Endothelial cell of umbilical vein (primary cell): ENCODE measurements around the gene LRP11. TPM values are rescaled to one million over a fixed set of nuclear protein-coding genes. Genes with fewer than 3 reads are reported as not detected.

Experiments
- BruUV-seq: library from RNA; stranded (reverse); fragments of 400-500 nt; replicated peaks from 2 replicates; lab custom pipeline; 2021; lab: Mats Ljungman, UMichigan
- CTCF ChIA-PET: fragments of 300-600, 350-600 bp; sonication (Branson Sonifier 250); formaldehyde crosslinking; loops from one replicate; lab custom pipeline; 2021; ENCODE audit warnings: antibody characterized with exemption, inconsistent platforms; lab: Charles Lee
- POLR2A ChIA-PET: fragments of 300-600, 350-600 bp; sonication (Branson Sonifier 250); formaldehyde crosslinking; loops from one replicate; lab custom pipeline; 2021; ENCODE audit warnings: antibody characterized with exemption, inconsistent platforms; lab: Charles Lee
- DNase-seq: peaks from one replicate; pipeline ENCODE4 v3.0.0-alpha.2; 2011; ENCODE audit warnings: low read depth, low spot score
- FAIRE-seq: peaks from 2 replicates; lab custom pipeline; 2011; peaks lifted over from hg19 to GRCh38; lab: Jason Lieb, UNC
- H2AFZ ChIP-seq: 2 replicates; pipeline ENCODE4 v1.6.0; 2012; ENCODE audit warnings: low read depth, low read length, control low read depth, inconsistent platforms
- H3K27ac ChIP-seq: 2 replicates; pipeline ENCODE4 v1.5.1; 2011; ENCODE audit warnings: low read depth, mild to moderate bottlenecking, control low read depth, low read length, moderate library complexity; ENCODE audit not compliant: insufficient read depth
- H3K27me3 ChIP-seq, 2 experiments: 2 replicates each; pipeline versions ENCODE4 v1.6.0 to v1.6.1; 2011; ENCODE audit warnings: low read length in 2 of 2, mixed read lengths in 1 of 2; ENCODE audit not compliant: control insufficient read depth in 2 of 2, insufficient read depth in 2 of 2
- H3K36me3 ChIP-seq, 2 experiments: 2 replicates in 1 of 2; 3 replicates in 1 of 2; pipeline ENCODE4 v1.5.1; 2011; ENCODE audit warnings: low read length in 2 of 2, mild to moderate bottlenecking in 1 of 2, moderate library complexity in 1 of 2; ENCODE audit not compliant: control insufficient read depth in 2 of 2, insufficient read depth in 2 of 2; ENCODE audit errors: extremely low read depth in 1 of 2
- H3K4me1 ChIP-seq: 3 replicates; pipeline ENCODE4 v1.5.1; 2011; ENCODE audit warnings: mild to moderate bottlenecking, low read length; ENCODE audit not compliant: control insufficient read depth, insufficient read depth; ENCODE audit errors: extremely low read depth
- H3K4me2 ChIP-seq: 2 replicates; pipeline ENCODE4 v1.6.1; 2011; ENCODE audit warnings: low read length, control low read depth, mixed read lengths; ENCODE audit not compliant: insufficient read depth
- H3K4me3 ChIP-seq, 3 experiments: fragments of 200-600 bp in 1 of 3; sonication (generic), shearing (Covaris generic) in 1 of 3; replicated peaks in 1 of 3; 2 replicates each; pipeline ENCODE4 v1.5.1; 2011 to 2016; ENCODE audit warnings: control low read depth in 3 of 3, low read length in 3 of 3, mild to moderate bottlenecking in 2 of 3, inconsistent platforms in 1 of 3, low read depth in 1 of 3, moderate library complexity in 1 of 3; ENCODE audit not compliant: insufficient read depth in 1 of 3
- H3K79me2 ChIP-seq: 2 replicates; pipeline ENCODE4 v1.6.0; 2012; ENCODE audit warnings: low read length, inconsistent platforms; ENCODE audit not compliant: control insufficient read depth, insufficient read depth
- H3K9ac ChIP-seq: replicated peaks from 2 replicates; pipeline ENCODE3; 2011; ENCODE audit warnings: low read length, control low read depth; ENCODE audit not compliant: insufficient read depth; ENCODE audit errors: extremely low read depth
- H3K9me1 ChIP-seq: replicated peaks from 3 replicates; pipeline ENCODE4 v1.6.0; 2011; ENCODE audit warnings: mild to moderate bottlenecking, low read length; ENCODE audit not compliant: control insufficient read depth, insufficient read depth; ENCODE audit errors: extremely low read depth
- H3K9me3 ChIP-seq: replicated peaks from 2 replicates; pipeline ENCODE4 v1.5.1; 2012; ENCODE audit warnings: low read length, inconsistent platforms; ENCODE audit not compliant: control insufficient read depth, insufficient read depth
- H4K20me1 ChIP-seq: replicated peaks from 2 replicates; pipeline ENCODE3; 2011; ENCODE audit warnings: mild to moderate bottlenecking, low read length; ENCODE audit not compliant: control insufficient read depth, insufficient read depth; ENCODE audit errors: extremely low read depth
- CTCF ChIP-seq, 2 donors: IDR thresholded peaks; 1 replicate in 1 of 2; 2 replicates in 1 of 2; pipeline ENCODE4 v1.5.1; 2011; ENCODE audit warnings: low read length in 2 of 2, mild to moderate bottlenecking in 2 of 2, moderate library complexity in 2 of 2, control low read depth in 1 of 2, inconsistent platforms in 1 of 2, low read depth in 1 of 2; ENCODE audit not compliant: insufficient read depth in 1 of 2; ENCODE audit errors: extremely low read depth in 1 of 2
- EZH2 ChIP-seq: IDR thresholded peaks from 2 replicates; pipeline ENCODE4 v1.6.1; 2012; ENCODE audit warnings: borderline replicate concordance, low read depth, mild to moderate bottlenecking, moderate library complexity, low read length, inconsistent platforms; ENCODE audit not compliant: severe bottlenecking
- FOS ChIP-seq: IDR thresholded peaks from 2 replicates; pipeline ENCODE4 v1.6.1; 2011; ENCODE audit warnings: mild to moderate bottlenecking, low read length, moderate library complexity, borderline replicate concordance; ENCODE audit not compliant: insufficient read depth
- GATA2 ChIP-seq: IDR thresholded peaks from 2 replicates; pipeline ENCODE4 v1.7.0; 2011; ENCODE audit warnings: low read depth, mild to moderate bottlenecking, moderate library complexity, mixed read lengths, low read length; ENCODE audit not compliant: insufficient read length, insufficient read depth
- JUN ChIP-seq: IDR thresholded peaks from 2 replicates; pipeline ENCODE4 v1.6.1; 2011; ENCODE audit warnings: borderline replicate concordance, low read depth; ENCODE audit not compliant: insufficient read length, insufficient read depth
- MAX ChIP-seq: IDR thresholded peaks from 2 replicates; pipeline ENCODE4 v1.6.1; 2011; ENCODE audit not compliant: insufficient read depth, insufficient read length
- MYC ChIP-seq: IDR thresholded peaks from one replicate; pipeline ENCODE4 v1.6.1; 2011; ENCODE audit warnings: mild to moderate bottlenecking, low read depth, low read length
- POLR2A ChIP-seq: IDR thresholded peaks from 2 replicates; pipeline ENCODE4 v1.6.1; 2012; ENCODE audit warnings: low read depth, mild to moderate bottlenecking, control low read depth, low read length
- POLR2AphosphoS5 ChIP-seq: IDR thresholded peaks from 2 replicates; pipeline ENCODE4 v1.6.1; 2012; ENCODE audit warnings: low read depth, mild to moderate bottlenecking, control low read depth, low read length, moderate library complexity; ENCODE audit not compliant: insufficient read depth
- dilution Hi-C: fragments of 300-500 bp; cut with MboI; formaldehyde crosslinking; loops from one replicate; pipeline ENCODE4 v1.15.0; 2019; ENCODE audit warnings: low sequenced_read_pairs; ENCODE audit not compliant: extremely low pct_ligation_motif_present
- intact Hi-C: fragments of 100-400 bp; cut with micrococcal nuclease; formaldehyde crosslinking; loops from one replicate; pipeline ENCODE4 v1.10.0; 2022
- polyA plus RNA-seq, 4 experiments: library from polyadenylated mRNA; depleted of rRNA in 3 of 4; stranded (reverse) in 3 of 4; unstranded in 1 of 4; fragments of >200 nt; gene quantifications; 2 replicates each; pipeline versions ENCODE4 v1.2.1 to v1.2.3, GENCODE V29; 2011 to 2012; ENCODE audit warnings: missing spikeins in 1 of 4
- total RNA-seq: library from RNA; stranded (reverse); gene quantifications from 2 replicates; pipeline ENCODE4 v1.2.3, GENCODE V29; 2021

The LRP11 gene
- total and polyA plus RNA-seq, 2 donors (not counting 3 experiments of a cell fraction or from before 2014, with no cell fraction given), result 23.1 to 59.1 TPM

GRCh38 chr6:149859938-149860337, 4.2 kb downstream of the LRP11 start:
- POLR2A ChIA-PET, result interaction anchor here (0.6 kb wide), 1 partner anchor 17 kb away, joined by 3 read pairs; no protein-coding TSS in a partner anchor
- no TSS peak for BruUV-seq

GRCh38 chr6:149859368-149859767, 4.8 kb downstream of the LRP11 start:
- no peaks in the 10 kb centered on the region for H3K9me3 ChIP-seq
- no peak overlapping the region for H3K9ac ChIP-seq
- no peaks in the 10 kb centered on the region for H4K20me1 ChIP-seq
- H3K79me2 ChIP-seq, result peaks cover 40% of the 10 kb centered on the region
- no TSS peak for BruUV-seq
- no peak overlapping the region for H3K4me2 ChIP-seq
- H3K36me3 ChIP-seq, result no peaks in the 10 kb centered on the region
- peak; percentile 13 for DNase-seq
- H3K9me1 ChIP-seq, result no peaks in the 10 kb centered on the region
- ChIA-PET CTCF (interaction anchor here (3.2 kb wide), 1 partner anchor 19 kb away, joined by 10 read pairs; no protein-coding TSS in a partner anchor), POLR2A (interaction anchor here (0.6 kb wide), 1 partner anchor 16 kb away, joined by 3 read pairs; no protein-coding TSS in a partner anchor)
- FAIRE-seq, result peak; percentile 15
- no peaks in the 10 kb centered on the region for H3K27me3 ChIP-seq
- no peak overlapping the region for H3K27ac ChIP-seq
- intact Hi-C loops (loop anchor here (5.0 kb wide), 1 partner anchor 312 kb away; the partner anchor contains the start of gene PPIL4), dilution Hi-C loops (no loop called here)
- TF ChIP-seq FOS, result no peak
- TF ChIP-seq POLR2A, result no peak
- TF ChIP-seq JUN, result no peak
- TF ChIP-seq EZH2, result no peak
- TF ChIP-seq MAX, result no peak
- TF ChIP-seq MYC, result no peak
- TF ChIP-seq GATA2, result no peak
- no peak for TF ChIP-seq POLR2AphosphoS5
- TF ChIP-seq CTCF (IDR thresholded peaks at IDR 0.05; ENCODE audit: extremely low read depth in 1 of 2, insufficient read depth in 1 of 2, low read depth in 1 of 2, low read length in 2 of 2), result no peak
- peaks cover 67% of the 10 kb centered on the region for H3K4me1 ChIP-seq
- H3K4me3 ChIP-seq, result no peak overlapping the region
- H2AFZ ChIP-seq, result no peak overlapping the region

More at GRCh38 chr6:149859938-149860337, 4.2 kb downstream of the LRP11 start:
- H2AFZ ChIP-seq, result no peak overlapping the region
- no peaks in the 10 kb centered on the region for H4K20me1 ChIP-seq
- no peak overlapping the region for H3K4me2 ChIP-seq
- no peak for TF ChIP-seq MYC
- no peak for TF ChIP-seq JUN
- no peak for TF ChIP-seq EZH2
- no peak for TF ChIP-seq POLR2A
- no peak for TF ChIP-seq FOS
- TF ChIP-seq MAX, result no peak
- H3K36me3 ChIP-seq, result no peaks in the 10 kb centered on the region
- H3K9me1 ChIP-seq, result no peaks in the 10 kb centered on the region
- CTCF ChIA-PET, result interaction anchor here (3.2 kb wide), 1 partner anchor 19 kb away, joined by 10 read pairs; no protein-coding TSS in a partner anchor
- peaks cover 40% of the 10 kb centered on the region for H3K79me2 ChIP-seq
- FAIRE-seq, result no peak
- no peak overlapping the region for H3K9ac ChIP-seq
- no peak overlapping the region for H3K4me3 ChIP-seq
- intact Hi-C loops, result loop anchor here (5.0 kb wide), 1 partner anchor 313 kb away; the partner anchor contains the start of gene PPIL4
- no peak for DNase-seq
- dilution Hi-C loops, result no loop called here
- no peak overlapping the region for H3K27ac ChIP-seq
- H3K9me3 ChIP-seq, result no peaks in the 10 kb centered on the region
- peaks cover 66% of the 10 kb centered on the region for H3K4me1 ChIP-seq
- H3K27me3 ChIP-seq, result no peaks in the 10 kb centered on the region
